NCI-H2227 (cell line): ENCODE data around the gene GLRA3.
A peak's percentile ranks its signal among the peaks of the same experiment; 100 is the strongest.

Experiments
- DNase-seq: peaks from one replicate; lab custom pipeline; 2025; ENCODE audit not compliant: unreplicated experiment; lab: John Stamatoyannopoulos, UW

The GLRA3 gene

GRCh38 chr4:174604198-174604597 is 224.8 kb downstream of the GLRA3 start:
- peak; percentile 10 for DNase-seq

GRCh38 chr4:174600391-174600790 is 228.7 kb downstream of the GLRA3 start:
- DNase-seq: no peak

DNA sequence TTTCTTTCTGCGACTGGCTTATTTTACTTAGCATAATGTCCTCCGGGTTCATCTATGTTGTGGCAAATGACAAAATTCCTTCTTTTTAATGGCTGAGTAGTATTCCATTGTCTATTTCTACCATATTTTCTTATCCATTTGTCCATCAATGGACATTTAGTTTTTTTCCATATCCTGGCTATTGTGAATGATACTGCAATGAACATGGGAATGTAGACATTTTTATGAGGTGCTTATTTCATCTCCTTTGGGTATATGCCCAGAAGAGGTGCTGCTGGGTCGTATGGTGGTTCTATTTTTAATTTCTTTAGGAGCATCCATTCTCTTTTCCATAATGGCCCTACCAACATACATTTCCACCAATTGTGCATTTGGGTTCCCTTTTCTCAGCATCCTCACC is 230.2 kb downstream of the GLRA3 start:
- DNase-seq: no peak

DNA sequence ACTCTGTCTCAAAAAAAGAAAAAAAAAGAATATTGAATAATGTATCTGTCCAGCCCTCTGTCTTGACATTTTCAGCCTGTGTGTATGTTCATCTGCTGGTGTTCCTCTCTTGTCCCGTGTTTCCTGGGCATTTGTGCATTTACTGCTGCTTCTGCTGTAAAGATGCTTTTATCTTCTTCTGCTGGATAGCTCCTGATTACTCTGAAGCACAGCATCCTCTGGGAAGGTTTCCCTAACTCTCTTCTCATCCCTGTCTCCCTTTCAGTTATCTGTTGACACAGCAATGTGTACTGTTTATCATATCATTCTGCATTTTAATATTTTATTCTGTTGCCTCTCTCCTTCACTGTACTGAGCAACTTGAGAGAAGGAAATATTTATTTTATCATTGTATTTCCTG is 232.5 kb downstream of the GLRA3 start:
- no peak for DNase-seq

DNA sequence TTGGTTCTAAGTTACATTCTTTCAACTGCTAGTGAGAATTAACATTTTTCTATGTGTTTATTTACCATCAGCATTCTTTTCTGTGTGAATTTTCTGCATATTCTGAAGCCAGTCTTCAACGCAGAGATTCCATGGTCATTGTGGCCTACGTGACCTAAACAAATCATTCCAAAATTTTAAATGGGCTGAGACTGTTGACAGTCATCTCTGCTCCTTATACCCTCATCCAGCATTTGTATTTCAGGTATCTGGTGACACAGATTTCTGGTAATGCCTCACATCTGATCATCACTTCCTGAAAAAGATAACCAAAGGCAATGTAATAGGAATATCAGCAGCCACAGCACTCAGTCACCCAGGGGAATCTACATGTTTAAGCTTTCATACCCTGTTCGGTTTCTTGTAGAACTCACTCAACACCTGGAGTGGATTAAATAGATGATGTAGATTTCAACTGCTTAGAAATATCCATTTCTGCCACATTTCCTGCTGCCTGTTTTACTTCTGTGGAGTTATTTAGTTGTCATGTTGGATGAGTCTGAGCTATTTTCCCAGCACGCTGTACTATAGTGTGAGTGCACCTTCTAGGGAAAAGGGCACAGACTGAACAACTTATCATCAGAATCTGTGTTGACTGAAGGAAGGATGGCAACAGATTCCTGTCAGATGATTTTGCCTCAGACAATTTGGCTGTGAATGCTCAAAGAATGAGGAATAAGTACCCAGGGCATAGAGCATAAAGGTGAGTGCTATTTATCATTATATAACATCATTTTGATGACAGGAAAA is 233.7 kb downstream of the GLRA3 start:
- no peak for DNase-seq

DNA sequence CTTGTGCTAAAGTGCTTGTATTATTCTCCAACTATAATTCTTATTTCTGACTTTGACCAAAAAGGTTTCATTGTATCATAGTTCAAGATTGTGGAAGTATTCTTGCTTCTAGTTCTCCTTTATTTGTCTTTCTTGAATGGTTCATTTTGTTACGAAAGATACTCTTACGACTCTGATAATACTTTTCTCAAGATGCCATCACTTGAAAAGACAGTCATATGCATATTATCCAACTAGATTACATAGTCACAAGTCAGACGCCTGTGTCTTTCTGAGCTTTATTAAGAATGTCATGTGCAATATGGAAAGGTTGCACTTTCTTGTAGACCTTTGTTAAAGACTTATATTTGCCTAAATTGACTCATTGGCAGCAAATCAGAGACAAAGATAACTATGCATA is 235.3 kb downstream of the GLRA3 start:
- no peak for DNase-seq

GRCh38 chr4:174592985-174593335 is 236.1 kb downstream of the GLRA3 start:
- no peak for DNase-seq

DNA sequence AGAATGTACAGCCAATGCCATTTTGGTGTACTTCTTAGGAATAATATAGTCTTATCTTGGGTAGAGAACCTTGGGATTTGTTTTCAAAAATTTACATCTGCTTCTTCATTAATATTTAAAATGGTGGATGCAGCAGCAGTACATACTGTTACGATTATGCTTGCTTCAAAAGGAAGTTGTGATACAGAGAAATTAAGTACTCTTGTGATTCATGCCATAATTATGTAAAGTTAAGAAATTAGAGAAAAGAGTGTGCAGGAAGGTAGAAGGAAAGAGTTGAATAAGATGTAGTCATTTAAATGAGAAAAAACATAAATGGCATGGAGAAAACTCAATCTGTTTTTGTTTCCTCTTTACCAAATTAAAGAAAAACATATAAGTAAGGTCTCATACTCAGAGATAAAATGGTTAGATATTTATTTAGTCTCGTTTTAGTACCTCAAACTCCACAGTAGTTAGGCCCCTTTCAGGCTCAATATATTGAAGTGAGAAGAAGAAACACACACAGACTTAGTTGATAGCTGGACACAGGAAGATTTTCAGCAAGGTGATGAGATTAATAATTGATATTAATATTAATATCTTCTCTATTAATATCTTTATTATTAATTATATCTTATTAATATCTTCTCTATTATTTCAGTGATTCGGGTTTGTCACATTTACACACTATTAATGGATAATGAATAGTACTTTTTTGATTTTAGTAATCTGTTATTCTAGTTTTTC is 236.6 kb downstream of the GLRA3 start:
- no peak for DNase-seq

- no peak for DNase-seq
These were observed 237.6 kb downstream of the GLRA3 start for GRCh38 chr4:174591243-174592021.

DNA sequence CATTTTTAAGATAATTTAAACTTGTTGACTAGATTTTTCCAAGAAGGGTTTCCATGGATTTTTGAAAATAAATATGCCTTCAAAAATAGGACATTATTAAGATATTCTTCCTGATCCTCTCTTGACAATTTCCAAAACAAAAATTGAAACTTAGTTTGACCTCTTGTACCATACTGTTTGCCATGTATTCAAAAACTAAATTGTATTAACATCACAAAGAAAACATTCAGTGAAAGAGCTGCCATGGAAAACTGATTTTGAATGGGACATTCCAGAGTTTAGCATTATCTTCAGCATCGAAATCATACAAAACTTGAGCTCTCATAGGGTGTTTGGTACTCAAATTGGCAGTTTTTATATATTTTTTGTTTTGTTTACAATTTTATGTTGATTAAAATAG is 238.7 kb downstream of the GLRA3 start:
- DNase-seq: no peak
